GM18951 (cell line): Measurements from ENCODE around the gene ANKMY2.
"Not testable (repeated sequence)": the region's sequence is repeated elsewhere in the genome, so short reads cannot be mapped to it uniquely, and the experiment has no call there.

Experiments
- POLR2A ChIP-seq: IDR thresholded peaks from 4 replicates; pipeline ENCODE4 v1.6.1; 2011; ENCODE audit warnings: mild to moderate bottlenecking; ENCODE audit not compliant: insufficient read length, insufficient read depth; ENCODE audit errors: extremely low read depth
- in situ Hi-C: fragments of 300-500 bp; cut with MboI; formaldehyde crosslinking; loops from one replicate; pipeline ENCODE4 v1.12.0; 2022; ENCODE audit warnings: low sequenced_read_pairs, mixed read lengths, inconsistent platforms; ENCODE audit not compliant: unreplicated experiment

ANKMY2 gene

GRCh38 chr7:16670021-16670420, 24.5 kb upstream of the ANKMY2 start:
- in situ Hi-C loops, result no loop called here
- TF ChIP-seq POLR2A, result no peak

GRCh38 chr7:16669581-16669980, 24.0 kb upstream of the ANKMY2 start:
- TF ChIP-seq POLR2A, result no peak
- in situ Hi-C loops, result no loop called here

- no peak for TF ChIP-seq POLR2A
- in situ Hi-C loops, result no loop called here
These were observed 23.4 kb upstream of the ANKMY2 start for GRCh38 chr7:16668978-16669377.

GRCh38 chr7:16668049-16668858, 22.7 kb upstream of the ANKMY2 start:
- in situ Hi-C loops, result no loop called here
- TF ChIP-seq POLR2A, result no peak

GRCh38 chr7:16667355-16667754, 21.8 kb upstream of the ANKMY2 start:
- no peak for TF ChIP-seq POLR2A
- in situ Hi-C loops, result no loop called here

- in situ Hi-C loops, result no loop called here
- no peak for TF ChIP-seq POLR2A
These were observed 16.4 kb upstream of the ANKMY2 start for GRCh38 chr7:16661924-16662323.

- in situ Hi-C loops, result no loop called here
- no peak for TF ChIP-seq POLR2A
These were observed 15.3 kb upstream of the ANKMY2 start for GRCh38 chr7:16660702-16661464.

- in situ Hi-C loops, result not testable (repeated sequence)
These were observed 14.4 kb upstream of the ANKMY2 start for GRCh38 chr7:16659854-16660497.

GRCh38 chr7:16657656-16658279, 12.2 kb upstream of the ANKMY2 start:
- TF ChIP-seq POLR2A, result no peak

GRCh38 chr7:16656141-16656540, 10.6 kb upstream of the ANKMY2 start:
- no peak for TF ChIP-seq POLR2A
- in situ Hi-C loops, result no loop called here

More at GRCh38 chr7:16657656-16658279, 12.2 kb upstream of the ANKMY2 start:
- in situ Hi-C loops, result no loop called here

GRCh38 chr7:16655394-16655793, 9.8 kb upstream of the ANKMY2 start:
- TF ChIP-seq POLR2A, result no peak
- in situ Hi-C loops, result no loop called here

- no peak for TF ChIP-seq POLR2A
- in situ Hi-C loops, result no loop called here
These were observed 7.3 kb upstream of the ANKMY2 start for GRCh38 chr7:16652888-16653287.

GRCh38 chr7:16652240-16652583, 6.7 kb upstream of the ANKMY2 start:
- TF ChIP-seq POLR2A, result no peak
- in situ Hi-C loops, result no loop called here
